GM10266 (cell line): ENCODE measurements around the gene METTL22.

Experiments
- DNase-seq: peaks from one replicate; pipeline ENCODE4 v3.0.0; 2012; ENCODE audit errors: extremely low spot score
- TF ChIP-seq, protein P1 (sequence below): IDR thresholded peaks from 2 replicates; pipeline ENCODE4 v1.5.1; 2012; ENCODE audit warnings: mild to moderate bottlenecking, low read depth; ENCODE audit not compliant: control insufficient read depth, insufficient read depth; ENCODE audit errors: missing control alignments

The METTL22 gene

DNA sequence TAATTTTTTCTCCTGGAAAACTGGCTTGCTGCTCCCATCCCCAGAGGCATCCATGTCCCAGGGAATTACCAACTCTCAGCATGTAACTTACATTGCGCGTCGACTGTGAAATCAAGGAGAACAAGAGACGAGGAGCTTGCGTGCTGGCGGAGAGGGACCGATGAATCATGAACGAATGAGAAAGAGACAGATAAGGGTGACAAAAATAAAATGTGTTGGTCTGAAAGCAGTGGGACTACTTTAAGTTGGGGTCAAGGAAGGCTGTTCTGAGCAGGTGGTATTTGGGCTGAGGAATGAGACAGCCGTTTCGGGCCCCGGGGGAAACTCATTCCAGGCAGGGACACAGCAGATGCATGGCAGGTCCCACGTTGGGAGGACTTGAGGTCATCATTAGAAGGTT lies 75.4 kb downstream of the METTL22 start:
- no peak for DNase-seq
- TF ChIP-seq, protein P1, sequence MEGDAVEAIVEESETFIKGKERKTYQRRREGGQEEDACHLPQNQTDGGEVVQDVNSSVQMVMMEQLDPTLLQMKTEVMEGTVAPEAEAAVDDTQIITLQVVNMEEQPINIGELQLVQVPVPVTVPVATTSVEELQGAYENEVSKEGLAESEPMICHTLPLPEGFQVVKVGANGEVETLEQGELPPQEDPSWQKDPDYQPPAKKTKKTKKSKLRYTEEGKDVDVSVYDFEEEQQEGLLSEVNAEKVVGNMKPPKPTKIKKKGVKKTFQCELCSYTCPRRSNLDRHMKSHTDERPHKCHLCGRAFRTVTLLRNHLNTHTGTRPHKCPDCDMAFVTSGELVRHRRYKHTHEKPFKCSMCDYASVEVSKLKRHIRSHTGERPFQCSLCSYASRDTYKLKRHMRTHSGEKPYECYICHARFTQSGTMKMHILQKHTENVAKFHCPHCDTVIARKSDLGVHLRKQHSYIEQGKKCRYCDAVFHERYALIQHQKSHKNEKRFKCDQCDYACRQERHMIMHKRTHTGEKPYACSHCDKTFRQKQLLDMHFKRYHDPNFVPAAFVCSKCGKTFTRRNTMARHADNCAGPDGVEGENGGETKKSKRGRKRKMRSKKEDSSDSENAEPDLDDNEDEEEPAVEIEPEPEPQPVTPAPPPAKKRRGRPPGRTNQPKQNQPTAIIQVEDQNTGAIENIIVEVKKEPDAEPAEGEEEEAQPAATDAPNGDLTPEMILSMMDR: no peak

DNA sequence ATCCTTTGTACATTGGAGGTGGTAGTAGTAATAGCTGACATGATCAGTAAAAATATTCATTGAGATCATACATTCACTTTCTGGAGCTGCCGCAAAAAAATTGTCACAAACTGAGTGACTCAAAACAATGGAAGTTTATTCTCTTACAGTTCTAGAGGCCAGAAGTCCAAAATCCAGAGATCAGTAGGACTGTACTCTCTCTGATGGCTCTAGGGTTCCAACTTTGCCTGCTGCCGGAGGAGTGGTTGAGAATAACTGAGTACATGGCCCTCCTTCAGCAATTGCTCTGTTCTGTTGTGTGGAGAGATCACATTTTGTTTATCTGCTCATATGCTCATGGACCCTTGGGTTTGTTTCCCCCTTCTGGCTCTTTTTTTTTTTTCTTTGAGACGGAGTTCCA lies 76.5 kb downstream of the METTL22 start:
- TF ChIP-seq, protein P1: no peak
- no peak for DNase-seq
